IPS DF 19.7 (cell line): ENCODE measurements around the gene PIK3CA.
"Not testable (repeated sequence)": the region's sequence is repeated elsewhere in the genome, so short reads cannot be mapped to it uniquely, and the experiment has no call there.

Experiments
- DNase-seq: peaks from one replicate; pipeline ENCODE4 v3.0.0-alpha.2; 2013; ENCODE audit warnings: low read depth, low spot score

Gene PIK3CA

GRCh38 chr3:179263134-179263533, 115.0 kb downstream of the PIK3CA start:
- no peak for DNase-seq

GRCh38 chr3:179264449-179264848, 116.3 kb downstream of the PIK3CA start:
- no peak for DNase-seq

GRCh38 chr3:179265092-179265491, 116.9 kb downstream of the PIK3CA start:
- DNase-seq = no peak

- no peak for DNase-seq
These were observed 117.7 kb downstream of the PIK3CA start for GRCh38 chr3:179265875-179266274.

GRCh38 chr3:179266701-179267211, 118.6 kb downstream of the PIK3CA start:
- DNase-seq = no peak

GRCh38 chr3:179268400-179269051, 120.4 kb downstream of the PIK3CA start:
- no peak for DNase-seq

GRCh38 chr3:179269152-179269707, 121.1 kb downstream of the PIK3CA start:
- DNase-seq = no peak

GRCh38 chr3:179272385-179272784, 124.2 kb downstream of the PIK3CA start:
- DNase-seq = no peak

- not testable (repeated sequence) for DNase-seq
These were observed 126.3 kb downstream of the PIK3CA start for GRCh38 chr3:179274434-179274833.

GRCh38 chr3:179276001-179276400, 127.8 kb downstream of the PIK3CA start:
- no peak for DNase-seq

- DNase-seq = no peak
These were observed 128.6 kb downstream of the PIK3CA start for GRCh38 chr3:179276743-179277142.

- no peak for DNase-seq
These were observed 130.0 kb downstream of the PIK3CA start for GRCh38 chr3:179278151-179278550.

GRCh38 chr3:179278932-179279693, 131.0 kb downstream of the PIK3CA start:
- DNase-seq = no peak

GRCh38 chr3:179279837-179280236, 131.7 kb downstream of the PIK3CA start:
- no peak for DNase-seq

- DNase-seq = no peak
These were observed 133.7 kb downstream of the PIK3CA start for GRCh38 chr3:179281825-179282224.

- no peak for DNase-seq
These were observed 138.2 kb downstream of the PIK3CA start for GRCh38 chr3:179286331-179286730.

GRCh38 chr3:179288845-179289244, 140.7 kb downstream of the PIK3CA start:
- no peak for DNase-seq

- no peak for DNase-seq
These were observed 141.1 kb downstream of the PIK3CA start for GRCh38 chr3:179289295-179289694.
